Stimulated activated CD4-positive, alpha-beta T cell treated with anti-CD3 and anti-CD28 coated beads, Interleukin-4, amount 100 ng/mL, for 24 hours (primary cell): ENCODE measurements around the gene KNG1.

Experiments
- DNase-seq: peaks from one replicate; pipeline ENCODE4 v3.0.0-alpha.2; 2020

The KNG1 gene

DNA sequence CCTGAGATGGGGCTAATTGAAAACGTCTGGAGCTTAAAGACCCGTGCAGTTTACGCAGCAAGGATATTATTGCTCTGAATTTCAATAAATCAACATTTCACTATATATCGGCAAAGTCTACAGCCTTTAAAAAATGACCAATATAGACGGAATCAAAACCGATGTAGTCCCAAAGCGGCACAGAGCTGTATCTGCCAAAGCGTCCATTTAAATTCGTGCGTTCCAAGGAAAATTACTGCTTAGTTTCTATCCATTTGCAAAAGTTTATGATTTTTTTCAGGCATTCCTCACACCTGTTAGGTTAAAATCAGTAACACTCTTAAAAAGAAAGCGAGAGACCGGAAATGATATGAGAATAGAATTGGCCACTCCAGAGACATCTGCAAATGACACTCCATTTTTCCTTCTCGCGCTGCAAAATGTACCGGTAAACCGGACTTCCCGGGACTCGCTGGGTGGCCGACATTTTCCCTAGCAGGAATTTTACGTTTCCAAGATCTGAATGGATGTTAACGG, 65.4 kb downstream of the KNG1 start:
- no peak for DNase-seq

DNA sequence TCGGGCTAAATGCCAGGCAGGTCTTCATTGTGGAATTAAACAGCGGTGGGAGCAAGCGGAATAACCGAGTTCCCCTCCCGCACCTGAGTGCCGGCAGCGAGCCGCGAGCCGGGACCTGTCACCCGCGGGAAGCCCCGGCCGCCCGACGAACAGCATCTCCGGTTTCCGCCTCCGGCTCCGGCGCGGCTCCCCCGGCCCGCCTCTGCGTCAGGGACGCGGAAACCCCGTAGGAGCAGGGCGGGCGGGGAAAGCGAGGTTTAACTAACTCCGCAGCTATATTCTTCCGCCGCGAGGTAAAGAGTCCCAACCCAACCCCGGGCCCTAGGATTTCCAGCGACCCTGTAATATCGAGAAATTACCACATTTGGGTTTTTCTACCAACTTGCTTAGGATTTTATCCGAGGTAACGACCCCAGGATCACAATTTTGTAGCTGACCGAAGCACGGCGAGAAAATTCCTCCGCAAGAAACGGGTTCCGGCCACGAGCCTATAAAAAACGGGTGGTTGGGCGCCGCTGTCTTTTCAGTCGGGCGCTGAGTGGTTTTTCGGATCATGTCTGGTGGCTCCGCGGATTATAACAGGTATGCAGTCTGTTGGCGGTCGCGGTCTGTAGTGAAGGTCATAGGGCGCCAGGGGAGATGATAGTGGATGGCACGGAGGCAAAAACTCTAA, 66.0 kb downstream of the KNG1 start, which contains the start of gene EIF4A2:
Gene EIF4A2 (plus strand): TSS at position 520 of the 673 bp plus-strand sequence. CDS start 34 bp downstream, at position 554.
- DNase-seq = peak; percentile 92

DNA sequence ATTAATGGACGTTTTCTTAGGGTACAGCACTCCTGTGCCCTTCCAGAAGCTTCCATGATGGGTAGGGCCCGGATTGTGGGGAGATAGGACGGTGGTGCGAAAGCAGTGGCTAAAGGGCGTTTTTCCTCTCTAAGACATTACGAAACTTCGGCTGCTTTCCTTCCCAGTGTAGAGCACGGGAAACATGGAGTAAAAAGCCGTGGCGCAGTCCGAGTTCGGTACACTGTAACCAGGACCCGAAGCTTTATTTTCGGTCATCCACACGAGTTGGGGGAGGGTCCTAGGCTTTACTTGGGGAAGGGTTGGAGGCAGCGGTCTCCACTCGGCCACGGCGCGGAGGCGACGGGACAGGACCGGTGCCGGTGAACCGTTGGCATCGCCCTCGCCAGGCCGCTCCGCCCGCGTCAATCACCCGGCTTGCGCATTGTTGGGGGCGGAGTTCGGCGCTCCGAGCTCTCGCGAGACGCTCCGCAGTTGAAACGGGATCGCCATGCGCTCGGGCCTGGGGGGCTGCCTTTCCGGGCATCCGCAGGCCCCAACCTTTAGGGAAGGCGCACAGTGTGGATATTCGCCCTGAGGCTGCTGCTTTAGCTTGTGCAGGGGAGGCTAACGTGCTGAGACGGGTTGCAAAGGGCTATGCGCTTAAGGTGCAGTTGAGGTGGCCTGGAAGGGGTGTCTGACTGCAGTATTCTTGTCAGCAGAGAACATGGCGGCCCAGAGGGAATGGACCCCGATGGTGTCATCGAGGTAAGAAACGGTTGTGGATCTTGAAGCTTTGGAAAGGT, 66.8 kb downstream of the KNG1 start:
- DNase-seq = peak; percentile 74

DNA sequence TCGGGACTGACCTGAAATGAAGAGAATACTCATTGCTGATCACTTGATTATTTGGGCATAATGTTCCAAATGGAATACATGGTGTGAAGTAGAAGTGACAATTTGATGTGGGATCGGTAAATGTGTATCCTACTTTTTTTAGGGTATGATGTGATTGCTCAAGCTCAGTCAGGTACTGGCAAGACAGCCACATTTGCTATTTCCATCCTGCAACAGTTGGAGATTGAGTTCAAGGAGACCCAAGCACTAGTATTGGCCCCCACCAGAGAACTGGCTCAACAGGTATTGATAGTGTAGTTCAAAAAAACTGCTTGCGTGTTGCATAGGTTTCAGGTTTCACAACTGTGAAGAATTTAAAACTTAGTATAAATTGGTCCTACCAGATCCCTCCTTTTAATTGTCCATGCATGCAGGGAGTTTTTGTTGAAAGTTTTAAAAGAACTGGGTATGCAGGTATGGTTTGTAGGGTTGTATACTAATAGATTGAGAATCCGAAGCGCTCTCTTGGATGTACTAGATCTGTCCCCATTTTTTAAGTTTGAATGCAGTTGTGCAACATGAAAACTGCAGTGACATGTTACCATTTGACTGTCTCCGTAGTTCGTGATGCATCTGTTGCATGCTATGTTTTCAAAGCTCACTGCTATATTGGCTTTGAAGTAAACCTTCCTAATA, 67.8 kb downstream of the KNG1 start:
- no peak for DNase-seq

DNA sequence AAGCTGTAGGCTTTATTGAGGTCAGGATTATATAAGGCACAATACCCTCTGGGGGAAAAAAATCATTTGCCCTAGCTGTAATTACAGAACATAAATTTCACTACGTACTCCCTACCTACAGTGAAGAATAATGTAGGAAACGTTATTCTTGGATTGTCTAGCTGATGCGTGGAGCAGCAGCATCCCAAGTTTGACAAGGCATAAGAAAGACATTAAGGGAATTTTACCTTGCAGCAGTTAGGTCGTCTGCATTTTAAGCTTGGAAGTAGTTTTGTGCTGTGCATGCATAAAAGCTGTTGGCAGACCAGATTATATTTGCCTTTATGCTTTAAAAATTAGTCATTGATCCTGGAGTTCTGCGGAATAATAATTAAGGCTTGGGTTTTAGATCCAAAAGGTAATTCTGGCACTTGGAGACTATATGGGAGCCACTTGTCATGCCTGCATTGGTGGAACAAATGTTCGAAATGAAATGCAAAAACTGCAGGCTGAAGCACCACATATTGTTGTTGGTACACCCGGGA, 68.4 kb downstream of the KNG1 start:
- DNase-seq = no peak

DNA sequence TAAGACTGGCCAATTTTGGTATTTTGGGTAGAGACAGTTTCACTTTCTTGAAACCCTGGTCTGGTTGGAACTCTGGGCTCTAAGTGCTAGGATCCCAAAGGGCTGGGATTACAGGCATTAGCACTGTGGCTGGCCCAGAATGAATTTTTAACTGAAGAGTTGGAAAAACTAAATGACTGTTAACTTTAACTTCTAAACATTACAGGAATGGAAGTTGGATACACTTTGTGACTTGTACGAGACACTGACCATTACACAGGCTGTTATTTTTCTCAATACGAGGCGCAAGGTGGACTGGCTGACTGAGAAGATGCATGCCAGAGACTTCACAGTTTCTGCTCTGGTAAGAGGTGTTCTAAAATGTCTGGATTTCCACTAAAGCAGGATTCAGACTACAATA, 69.8 kb downstream of the KNG1 start:
- no peak for DNase-seq

DNA sequence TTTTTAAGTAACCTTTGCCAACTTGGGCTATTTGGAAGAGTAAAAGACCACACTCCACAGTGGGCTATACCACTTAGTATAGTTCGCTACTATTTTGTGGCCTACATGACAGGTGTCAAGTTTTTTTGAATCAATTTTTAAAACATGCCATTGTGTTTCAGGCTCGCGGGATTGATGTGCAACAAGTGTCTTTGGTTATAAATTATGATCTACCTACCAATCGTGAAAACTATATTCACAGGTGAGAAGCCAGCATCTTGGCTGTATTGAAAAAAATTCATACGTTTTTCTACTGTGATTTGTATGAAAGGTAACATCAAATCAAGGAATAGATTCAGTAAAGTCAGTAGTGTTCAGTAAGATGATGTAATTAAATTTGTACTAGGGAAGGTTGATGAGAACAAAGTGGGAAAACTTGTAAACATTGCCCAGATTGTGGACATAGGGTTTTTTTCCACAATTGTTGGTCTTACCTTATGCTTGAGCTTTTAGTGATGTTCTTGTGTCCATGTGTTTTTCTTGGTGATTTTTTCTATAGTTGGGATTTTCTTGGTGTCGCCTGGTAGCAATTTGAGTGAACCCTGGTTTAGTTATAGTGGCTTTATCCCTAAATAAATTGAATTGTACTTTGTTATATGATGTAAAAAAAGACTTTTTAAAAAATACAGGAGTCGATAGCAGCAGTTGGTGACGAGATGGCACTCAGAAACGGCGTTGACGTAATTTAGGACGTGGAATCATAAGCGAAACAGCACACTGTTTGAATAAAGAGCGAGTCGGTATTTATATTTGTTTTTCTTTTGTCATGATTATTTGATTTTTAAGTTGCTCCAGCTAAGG, 70.7 kb downstream of the KNG1 start:
- DNase-seq = no peak

DNA sequence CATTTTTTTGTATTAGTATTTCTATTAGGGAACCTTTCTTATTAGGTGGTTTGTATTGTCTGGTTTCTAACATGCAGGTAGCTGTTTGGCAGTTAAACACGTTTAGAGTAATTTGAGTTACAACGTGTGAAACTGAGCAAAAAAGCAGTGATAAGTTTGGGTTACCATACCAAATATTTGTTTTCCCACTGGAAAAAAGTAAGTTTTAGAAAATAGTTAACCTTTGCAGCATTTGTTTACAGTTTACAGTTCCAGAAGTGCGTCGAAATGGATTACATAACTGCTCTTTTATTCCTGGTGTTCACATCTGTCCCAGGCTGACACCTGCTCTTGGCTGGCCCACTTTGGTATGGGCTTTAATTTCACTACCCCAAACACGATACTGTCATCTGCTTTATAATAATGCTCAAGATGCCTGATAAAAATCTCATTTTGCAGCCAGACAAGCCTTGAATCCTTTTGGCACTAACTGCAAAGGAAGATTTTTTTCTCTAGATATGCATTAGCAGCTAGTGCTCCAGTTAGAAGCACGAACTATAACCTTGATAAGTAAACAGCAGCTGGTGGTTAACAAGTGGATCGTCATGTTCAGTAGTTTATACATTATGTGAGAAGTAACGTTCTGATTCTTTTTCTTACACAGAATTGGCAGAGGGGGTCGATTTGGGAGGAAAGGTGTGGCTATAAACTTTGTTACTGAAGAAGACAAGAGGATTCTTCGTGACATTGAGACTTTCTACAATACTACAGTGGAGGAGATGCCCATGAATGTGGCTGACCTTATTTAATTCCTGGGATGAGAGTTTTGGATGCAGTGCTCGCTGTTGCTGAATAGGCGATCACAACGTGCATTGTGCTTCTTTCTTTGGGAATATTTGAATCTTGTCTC, 71.6 kb downstream of the KNG1 start:
- DNase-seq = no peak

DNA sequence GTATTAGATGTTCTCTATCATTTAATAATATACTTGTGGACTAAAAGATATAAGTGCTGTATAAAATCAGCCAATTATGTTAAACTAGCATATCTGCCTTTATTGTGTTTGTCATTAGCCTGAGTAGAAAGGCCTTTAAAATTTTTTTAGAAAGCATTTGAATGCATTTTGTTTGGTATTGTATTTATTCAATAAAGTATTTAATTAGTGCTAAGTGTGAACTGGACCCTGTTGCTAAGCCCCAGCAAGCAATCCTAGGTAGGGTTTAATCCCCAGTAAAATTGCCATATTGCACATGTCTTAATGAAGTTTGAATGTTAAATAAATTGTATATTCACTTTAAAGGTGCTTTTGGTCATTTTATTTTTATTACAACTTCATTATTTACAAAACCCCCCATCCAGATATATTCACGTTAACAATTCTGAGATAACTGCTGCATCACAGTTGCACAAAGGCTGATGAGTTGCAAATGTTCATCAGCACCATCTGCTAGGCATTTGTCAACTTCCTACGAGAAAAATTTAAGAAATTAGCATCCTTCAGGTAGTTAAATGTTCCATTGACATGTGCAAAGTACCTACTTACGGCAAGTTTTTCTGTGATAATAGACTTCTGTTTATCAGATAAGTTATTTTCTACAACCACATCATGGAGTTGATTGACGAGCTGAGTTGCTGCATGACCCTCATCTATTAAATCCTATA, 72.5 kb downstream of the KNG1 start:
- no peak for DNase-seq

DNA sequence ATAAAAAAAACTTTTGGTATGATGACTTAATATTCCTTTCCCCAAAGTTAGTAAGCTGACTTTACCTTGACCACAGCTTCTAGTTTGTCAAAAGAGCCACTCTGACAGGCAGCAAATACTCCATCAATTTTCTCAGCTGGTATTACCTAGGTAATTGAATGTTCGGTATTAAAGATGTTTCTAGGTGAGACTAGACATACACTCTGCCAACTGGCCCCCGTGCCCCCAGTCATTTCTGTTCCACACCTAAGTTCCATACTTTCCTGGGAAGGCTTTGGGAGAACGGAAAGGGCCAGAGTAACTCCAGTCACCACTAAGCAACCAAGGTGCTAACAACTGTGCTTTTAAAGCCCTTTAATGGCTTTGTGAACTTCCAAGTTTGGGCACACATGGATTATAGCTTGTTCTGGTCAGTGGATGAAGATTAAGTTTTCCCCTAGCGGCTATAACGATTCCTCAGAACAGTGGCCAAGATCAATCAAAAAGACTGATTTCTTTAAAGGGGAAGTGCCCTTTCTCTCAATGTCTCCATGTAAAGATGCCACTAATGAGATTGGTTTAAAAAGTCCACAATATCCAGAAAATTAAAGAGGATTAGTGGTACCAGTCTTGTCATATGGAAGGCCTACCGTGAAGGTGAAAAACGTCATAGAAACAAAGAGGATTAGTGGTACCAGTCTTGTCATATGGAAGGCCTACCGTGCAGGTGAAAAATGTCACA, 73.3 kb downstream of the KNG1 start:
- peak; percentile 24 for DNase-seq
